ENCODE data around the gene STAC3. TPM values are rescaled to one million over a fixed set of nuclear protein-coding genes. Genes with fewer than 3 reads are reported as not detected.

Gene STAC3
- polyA plus RNA-seq, 4 donors = 3.4 to 4.5 (median 3.7) TPM

DNA sequence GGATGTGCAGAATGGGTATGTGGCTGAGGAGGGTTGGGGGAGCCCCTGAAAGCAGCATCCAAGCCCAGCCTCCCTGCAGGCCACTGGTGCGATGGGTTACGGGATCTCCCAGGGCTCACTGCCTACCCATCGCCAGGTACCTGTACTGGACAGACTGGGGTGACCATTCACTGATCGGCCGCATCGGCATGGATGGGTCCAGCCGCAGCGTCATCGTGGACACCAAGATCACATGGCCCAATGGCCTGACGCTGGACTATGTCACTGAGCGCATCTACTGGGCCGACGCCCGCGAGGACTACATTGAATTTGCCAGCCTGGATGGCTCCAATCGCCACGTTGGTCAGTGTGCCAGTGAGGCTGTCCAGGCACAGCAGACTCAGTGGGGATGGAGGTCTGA lies 52.7 kb downstream of the STAC3 start:
- no peak for DNase-seq (ENCODE audit: low read depth in 4 of 4, low spot score in 3 of 4)

- no peak for DNase-seq (ENCODE audit: low read depth in 4 of 4, low spot score in 3 of 4)
These were observed 54.0 kb downstream of the STAC3 start for GRCh38 chr12:57196956-57197355.

- DNase-seq (ENCODE audit: low read depth in 4 of 4, low spot score in 3 of 4) = no peak
These were observed 54.5 kb downstream of the STAC3 start for GRCh38 chr12:57196439-57196838.

DNA sequence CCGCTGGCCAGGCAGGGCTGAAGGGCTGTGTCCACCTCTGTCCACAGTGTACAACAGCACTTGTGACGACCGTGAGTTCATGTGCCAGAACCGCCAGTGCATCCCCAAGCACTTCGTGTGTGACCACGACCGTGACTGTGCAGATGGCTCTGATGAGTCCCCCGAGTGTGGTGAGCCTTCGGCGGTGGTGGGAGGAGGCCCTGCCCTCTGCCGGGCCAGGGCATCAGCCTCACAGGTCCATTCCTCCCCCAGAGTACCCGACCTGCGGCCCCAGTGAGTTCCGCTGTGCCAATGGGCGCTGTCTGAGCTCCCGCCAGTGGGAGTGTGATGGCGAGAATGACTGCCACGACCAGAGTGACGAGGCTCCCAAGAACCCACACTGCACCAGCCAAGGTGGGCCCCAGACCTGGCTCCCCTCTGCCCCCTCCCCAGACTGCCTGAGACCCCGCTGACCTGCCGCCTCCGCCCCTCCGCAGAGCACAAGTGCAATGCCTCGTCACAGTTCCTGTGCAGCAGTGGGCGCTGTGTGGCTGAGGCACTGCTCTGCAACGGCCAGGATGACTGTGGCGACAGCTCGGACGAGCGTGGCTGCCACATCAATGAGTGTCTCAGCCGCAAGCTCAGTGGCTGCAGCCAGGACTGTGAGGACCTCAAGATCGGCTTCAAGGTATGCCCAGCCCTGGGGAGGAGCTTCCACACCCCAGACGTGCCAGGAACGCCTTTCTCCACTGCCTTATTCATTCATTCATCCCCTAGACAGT lies 55.2 kb downstream of the STAC3 start:
- no peak for DNase-seq (ENCODE audit: low read depth in 4 of 4, low spot score in 3 of 4)

DNA sequence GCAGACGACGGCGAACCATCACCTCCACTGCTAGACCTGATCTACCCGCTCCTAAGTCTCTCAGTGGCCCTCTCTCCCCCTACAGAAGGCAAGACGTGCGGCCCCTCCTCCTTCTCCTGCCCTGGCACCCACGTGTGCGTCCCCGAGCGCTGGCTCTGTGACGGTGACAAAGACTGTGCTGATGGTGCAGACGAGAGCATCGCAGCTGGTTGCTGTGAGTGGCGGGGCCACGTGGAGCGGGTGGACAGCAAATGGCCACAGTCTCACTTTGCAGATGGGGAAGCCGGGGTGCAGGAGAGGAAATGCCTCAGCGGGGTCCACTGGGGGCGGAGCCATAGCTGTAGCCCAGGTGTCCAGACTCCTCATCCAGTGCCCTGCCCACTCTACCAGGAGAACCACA lies 55.8 kb downstream of the STAC3 start:
- no peak for DNase-seq (ENCODE audit: low read depth in 4 of 4, low spot score in 3 of 4)

DNA sequence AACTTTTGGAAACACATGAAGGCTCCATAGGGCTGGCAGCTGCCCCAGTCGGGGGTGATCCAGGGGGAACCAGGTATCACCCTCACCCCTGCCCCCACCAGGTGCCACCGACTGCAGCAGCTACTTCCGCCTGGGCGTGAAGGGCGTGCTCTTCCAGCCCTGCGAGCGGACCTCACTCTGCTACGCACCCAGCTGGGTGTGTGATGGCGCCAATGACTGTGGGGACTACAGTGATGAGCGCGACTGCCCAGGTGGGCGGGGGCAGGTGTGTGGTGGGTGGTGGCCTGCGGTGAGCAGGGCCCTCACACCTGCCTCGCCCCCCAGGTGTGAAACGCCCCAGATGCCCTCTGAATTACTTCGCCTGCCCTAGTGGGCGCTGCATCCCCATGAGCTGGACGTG lies 56.7 kb downstream of the STAC3 start:
- no peak for DNase-seq (ENCODE audit: low read depth in 4 of 4, low spot score in 3 of 4)

DNA sequence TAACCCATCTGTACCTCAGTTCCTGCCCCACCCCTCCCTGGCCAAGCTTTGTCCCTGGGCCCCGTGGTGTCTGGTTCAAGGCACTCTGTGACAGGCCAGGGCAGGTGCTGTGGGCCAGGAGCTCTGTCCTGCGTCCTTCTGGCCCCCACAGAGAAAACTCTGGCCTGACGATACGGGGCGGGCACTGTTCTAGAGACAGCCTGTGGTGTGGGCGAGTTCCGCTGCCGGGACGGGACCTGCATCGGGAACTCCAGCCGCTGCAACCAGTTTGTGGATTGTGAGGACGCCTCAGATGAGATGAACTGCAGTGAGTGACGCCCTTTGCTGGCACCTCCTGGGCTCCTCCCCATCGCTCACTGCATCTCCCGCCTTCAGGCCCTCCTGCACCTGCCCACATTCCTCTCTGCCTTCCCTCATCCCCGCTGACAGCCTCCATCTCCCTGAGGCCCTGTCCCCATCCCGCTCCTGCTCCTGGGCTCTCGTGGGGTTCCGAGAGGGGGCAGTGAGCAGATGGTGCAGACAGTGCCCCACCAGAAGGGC lies 57.2 kb downstream of the STAC3 start:
- DNase-seq (ENCODE audit: low read depth in 4 of 4, low spot score in 3 of 4) = no peak

Other genes starting within 250 kb of the STAC3 start
- gene ZBTB39, start 244.6 kb downstream of the STAC3 start, polyA plus RNA-seq (ENCODE audit: insufficient read length in 4 of 4) = 10 to 100 TPM; 11.7 to 13.8 (median 13.7) TPM
- gene TAC3, start 234.7 kb downstream of the STAC3 start, polyA plus RNA-seq (ENCODE audit: insufficient read length in 4 of 4) = 1 to 10 TPM in 3 of 4 donors, under 1 TPM in 1; 0.39 to 5.3 (median 3.0) TPM
- gene MYO1A, start 201.1 kb downstream of the STAC3 start, polyA plus RNA-seq (ENCODE audit: insufficient read length in 4 of 4) = under 1 TPM; 0.08 to 0.39 (median 0.15) TPM
- gene NEMP1, start 172.4 kb downstream of the STAC3 start, polyA plus RNA-seq (ENCODE audit: insufficient read length in 4 of 4) = 10 to 100 TPM; 21.3 to 25.9 (median 25.3) TPM
- 10 to 100 TPM; 42.8 to 51.3 (median 45.9) TPM for gene NAB2, start 162.1 kb downstream of the STAC3 start, polyA plus RNA-seq (ENCODE audit: insufficient read length in 4 of 4)
- gene STAT6, start 139.8 kb downstream of the STAC3 start, polyA plus RNA-seq (ENCODE audit: insufficient read length in 4 of 4) = 100 to 1,000 TPM in 1 of 4 donors, 10 to 100 TPM in 3; 88.9 to 114 (median 98.0) TPM
- 100 to 1,000 TPM in 1 of 4 donors, 10 to 100 TPM in 3; 63.0 to 102 (median 70.6) TPM for gene LRP1, start 122.7 kb downstream of the STAC3 start, polyA plus RNA-seq (ENCODE audit: insufficient read length in 4 of 4)
- gene LRP1-AS, start 103.6 kb downstream of the STAC3 start, polyA plus RNA-seq (ENCODE audit: insufficient read length in 4 of 4) = under 1 TPM in 1 of 4 donors, not detected in 3; 0.18 TPM
- 1 to 10 TPM; 2.4 to 4.4 (median 3.1) TPM for gene NXPH4, start 34.4 kb downstream of the STAC3 start, polyA plus RNA-seq (ENCODE audit: insufficient read length in 4 of 4)
- gene SHMT2, start 21.5 kb downstream of the STAC3 start, polyA plus RNA-seq (ENCODE audit: insufficient read length in 4 of 4) = 10 to 100 TPM; 69.7 to 86.9 (median 71.7) TPM
- 10 to 100 TPM; 59.0 to 88.3 (median 69.8) TPM for gene R3HDM2, start 179.9 kb upstream of the STAC3 start, polyA plus RNA-seq (ENCODE audit: insufficient read length in 4 of 4)
- under 1 TPM; 0.15 to 0.30 (median 0.26) TPM for gene INHBC, start 183.6 kb upstream of the STAC3 start, polyA plus RNA-seq (ENCODE audit: insufficient read length in 4 of 4)
- gene INHBE, start 204.1 kb upstream of the STAC3 start, polyA plus RNA-seq (ENCODE audit: insufficient read length in 4 of 4) = under 1 TPM; 0.42 to 0.51 (median 0.50) TPM
- 10 to 100 TPM; 17.2 to 22.4 (median 19.4) TPM for gene GLI1, start 208.6 kb upstream of the STAC3 start, polyA plus RNA-seq (ENCODE audit: insufficient read length in 4 of 4)
- gene ARHGAP9, start 228.7 kb upstream of the STAC3 start, polyA plus RNA-seq (ENCODE audit: insufficient read length in 4 of 4) = 1 to 10 TPM; 2.3 to 4.1 (median 2.6) TPM
- gene MARS1, start 236.9 kb upstream of the STAC3 start, polyA plus RNA-seq (ENCODE audit: insufficient read length in 4 of 4) = 100 to 1,000 TPM; 107 to 120 (median 111) TPM